HG02610 (cell line): ENCODE data around the gene DNAJC18.
"Not testable (repeated sequence)": the region's sequence is repeated elsewhere in the genome, so short reads cannot be mapped to it uniquely, and the experiment has no call there.

Source experiments
- ATAC-seq: cut with Tn5 transposase; IDR thresholded peaks from one replicate; pipeline ENCODE4 v1.9.1; 2021; ENCODE audit warnings: mild to moderate bottlenecking, moderate library complexity; ENCODE audit not compliant: unreplicated experiment

The DNAJC18 gene

DNA sequence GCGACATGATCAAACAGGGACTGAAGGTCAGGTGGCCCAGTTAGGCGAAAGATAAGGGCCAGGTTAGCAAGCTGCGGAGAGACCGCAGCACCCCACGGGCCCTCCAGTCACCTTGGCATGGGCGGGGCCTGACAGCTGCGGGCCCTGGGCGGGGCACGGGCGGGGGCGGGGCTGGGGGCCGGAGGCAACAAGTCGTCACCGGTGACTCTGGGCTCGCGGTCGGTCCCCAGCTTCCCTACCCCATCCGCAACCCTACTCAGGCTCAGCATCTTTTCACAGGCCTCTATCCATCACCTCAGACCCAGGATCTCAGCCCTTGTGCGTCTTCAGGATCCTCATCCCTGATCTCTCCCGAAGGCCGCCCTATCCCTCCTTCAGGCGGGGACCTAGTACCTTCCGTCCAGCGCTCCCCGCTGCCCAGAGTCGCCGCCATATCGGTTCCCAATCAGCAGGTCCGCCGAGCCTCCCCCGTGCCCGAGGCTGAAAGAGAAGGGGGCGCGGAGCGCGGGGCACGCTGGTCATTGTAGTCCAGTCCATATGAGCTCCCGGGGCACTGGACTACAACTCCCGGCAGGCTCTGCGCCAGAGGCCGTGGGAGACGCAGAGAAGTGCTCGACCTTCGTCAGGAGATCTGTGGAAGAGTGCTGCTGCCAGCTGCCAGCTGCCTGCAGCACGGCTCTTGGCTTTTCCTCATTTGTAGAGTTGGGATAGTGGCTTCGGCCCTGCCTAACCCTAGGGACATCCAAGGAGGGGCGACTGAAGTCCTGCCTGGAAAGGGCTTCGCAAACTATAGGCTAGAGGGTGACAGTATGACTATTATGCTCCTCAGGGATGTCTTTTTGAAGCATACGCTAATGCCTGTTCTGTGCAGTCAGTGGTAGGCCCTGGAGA, at the start of gene DNAJC18:
Gene DNAJC18, minus strand, starts transcription at position 513 of the 891 bp plus-strand sequence. Its CDS starts 80 bp downstream, at position 433.
- ATAC-seq = peak; percentile 83

GRCh38 chr5:139488260-139488659, 48.9 kb upstream of the DNAJC18 start:
- ATAC-seq = no peak

- no peak for ATAC-seq
These were observed 46.9 kb upstream of the DNAJC18 start for GRCh38 chr5:139486201-139486600.

DNA sequence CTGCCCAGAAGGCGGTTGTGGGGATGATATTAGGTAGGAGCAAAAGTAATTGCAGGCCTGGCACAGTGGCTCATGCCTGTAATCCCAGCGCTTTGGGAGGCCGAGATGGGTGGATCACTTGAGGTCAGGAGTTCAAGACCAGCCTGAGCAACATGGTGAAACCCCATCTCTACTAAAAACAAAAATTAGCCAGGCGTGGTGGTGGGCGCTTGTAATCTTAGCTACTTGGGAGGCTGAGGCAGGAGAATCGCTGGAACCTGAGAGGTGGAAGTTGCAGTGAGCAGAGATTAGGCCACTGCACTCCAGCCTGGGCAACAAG, 43.5 kb upstream of the DNAJC18 start:
- not testable (repeated sequence) for ATAC-seq

- peak; percentile 48 for ATAC-seq
These were observed 42.9 kb upstream of the DNAJC18 start, which contains the start of gene STING1 for GRCh38 chr5:139482050-139482889. TSS of gene STING1 (minus strand) at chr5:139482758. CDS start at chr5:139481704, 1,054 bp downstream.

- peak; percentile 30 for ATAC-seq
These were observed 42.3 kb upstream of the DNAJC18 start for GRCh38 chr5:139481580-139482049.

DNA sequence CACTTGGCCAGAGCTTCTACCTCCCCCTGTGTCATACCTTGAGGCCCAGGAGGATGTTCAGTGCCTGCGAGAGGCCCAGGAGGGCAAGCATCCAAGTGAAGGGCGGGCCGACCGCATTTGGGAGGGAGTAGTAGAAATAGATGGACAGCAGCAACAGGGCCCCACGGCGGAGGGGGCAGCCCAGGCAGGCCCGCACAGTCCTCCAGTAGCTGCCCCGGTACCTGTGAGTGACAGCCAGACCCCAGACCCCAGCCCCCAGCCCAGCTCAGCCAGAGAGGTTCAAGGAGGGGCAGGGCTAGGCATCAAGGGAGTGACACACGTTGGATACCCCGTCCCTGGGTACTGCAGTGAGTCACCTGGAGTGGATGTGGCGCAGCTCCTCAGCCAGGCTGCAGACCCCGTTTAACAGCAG, 41.8 kb upstream of the DNAJC18 start:
- peak; percentile 11 for ATAC-seq

- not testable (repeated sequence) for ATAC-seq
These were observed 40.4 kb upstream of the DNAJC18 start for GRCh38 chr5:139479729-139480128.

GRCh38 chr5:139478657-139479423, 39.5 kb upstream of the DNAJC18 start:
- not testable (repeated sequence) for ATAC-seq

- no peak for ATAC-seq
These were observed 36.7 kb upstream of the DNAJC18 start for GRCh38 chr5:139475865-139476617.

GRCh38 chr5:139474890-139475791, 35.8 kb upstream of the DNAJC18 start:
- ATAC-seq = no peak

DNA sequence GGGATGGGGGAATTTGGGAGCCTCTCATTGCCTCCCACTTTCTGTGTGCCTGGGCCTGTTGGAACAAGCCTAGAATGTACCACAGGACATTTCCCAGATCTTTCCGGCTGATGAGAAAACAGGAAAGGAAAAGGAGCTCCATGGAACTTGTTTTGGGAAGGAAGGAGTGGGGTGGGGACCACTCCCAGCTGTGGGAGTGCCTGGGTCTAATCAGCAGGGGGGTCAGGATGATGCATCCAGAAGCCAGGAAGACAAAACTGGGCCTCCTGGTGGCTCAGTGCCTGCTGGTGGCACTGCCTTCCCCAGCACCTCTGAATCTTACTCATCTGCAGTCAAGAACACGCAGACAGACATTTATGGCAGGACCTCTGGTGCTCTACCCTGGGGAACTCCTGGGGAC, 34.2 kb upstream of the DNAJC18 start:
- peak; percentile 41 for ATAC-seq

GRCh38 chr5:139473105-139473504, 33.8 kb upstream of the DNAJC18 start:
- no peak for ATAC-seq

- no peak for ATAC-seq
These were observed 33.2 kb upstream of the DNAJC18 start for GRCh38 chr5:139472386-139473030.

DNA sequence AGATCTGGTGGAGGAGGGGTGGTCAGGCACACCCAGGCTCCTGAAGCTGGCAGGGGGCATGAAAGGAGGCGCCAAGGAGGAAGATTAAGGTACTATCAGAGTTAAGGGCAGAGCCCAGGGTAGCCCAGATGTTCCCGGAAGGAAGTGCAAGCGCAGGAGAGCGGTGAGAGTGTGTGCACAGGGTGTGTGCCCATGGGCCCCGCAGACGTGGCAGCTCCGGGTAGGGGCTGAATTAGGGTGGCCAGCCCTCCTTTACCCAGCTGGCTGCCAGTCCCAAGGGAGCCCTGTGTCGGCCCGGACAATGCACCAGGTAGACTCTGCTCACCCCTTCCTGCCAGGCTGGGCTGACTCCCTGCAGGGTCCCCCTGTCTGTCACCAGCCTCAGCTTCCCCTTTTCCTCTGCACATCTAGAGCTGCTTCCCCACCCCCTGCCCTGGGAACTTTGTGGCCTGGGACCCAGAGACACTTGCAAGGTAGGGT, 31.5 kb upstream of the DNAJC18 start, which contains the start of gene SMIM33:
Gene SMIM33, plus strand, starts transcription at position 184 of the 480 bp plus-strand sequence. Its CDS starts 118 bp downstream, at position 302.
- ATAC-seq = no peak

- ATAC-seq = no peak
These were observed 29.2 kb upstream of the DNAJC18 start for GRCh38 chr5:139468421-139468931.

GRCh38 chr5:139462586-139463276, 23.4 kb upstream of the DNAJC18 start, which contains the start of gene ECSCR:
TSS of gene ECSCR (minus strand) at chr5:139462743. CDS start at chr5:139462670, 73 bp downstream.
- ATAC-seq = no peak
